ENCODE data around the gene MARCHF4.
"Not testable (repeated sequence)": the region's sequence is repeated elsewhere in the genome, so short reads cannot be mapped to it uniquely, and the experiment has no call there.

Gene MARCHF4

DNA sequence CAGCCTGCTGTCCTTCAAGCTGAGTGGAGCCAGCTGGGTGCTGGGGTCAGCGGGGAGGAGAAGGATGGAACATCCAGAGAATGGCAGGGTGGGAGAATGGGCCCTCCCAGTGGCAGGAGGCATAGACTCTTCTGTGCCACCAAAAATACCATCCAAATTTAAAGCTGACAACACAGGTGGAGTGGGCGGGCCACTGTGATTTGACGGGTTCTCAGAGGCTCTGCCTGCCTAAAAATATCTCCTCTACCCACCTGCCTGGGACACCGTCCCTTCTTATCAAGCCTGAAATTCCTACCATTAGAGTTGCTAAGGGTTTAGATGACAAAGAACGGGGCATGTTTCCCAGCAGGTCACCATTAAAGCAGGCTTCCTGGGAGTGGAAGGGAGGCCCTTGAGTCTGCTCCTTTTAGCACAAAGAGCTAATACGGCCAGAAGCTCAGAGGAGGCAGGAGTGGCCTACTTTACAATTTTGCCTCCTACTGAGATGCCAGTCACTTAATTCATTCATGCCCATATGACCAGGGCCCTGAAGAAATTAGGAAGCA lies 19.8 kb upstream of the MARCHF4 start:
- DNase-seq (ENCODE audit: low spot score), result no peak

DNA sequence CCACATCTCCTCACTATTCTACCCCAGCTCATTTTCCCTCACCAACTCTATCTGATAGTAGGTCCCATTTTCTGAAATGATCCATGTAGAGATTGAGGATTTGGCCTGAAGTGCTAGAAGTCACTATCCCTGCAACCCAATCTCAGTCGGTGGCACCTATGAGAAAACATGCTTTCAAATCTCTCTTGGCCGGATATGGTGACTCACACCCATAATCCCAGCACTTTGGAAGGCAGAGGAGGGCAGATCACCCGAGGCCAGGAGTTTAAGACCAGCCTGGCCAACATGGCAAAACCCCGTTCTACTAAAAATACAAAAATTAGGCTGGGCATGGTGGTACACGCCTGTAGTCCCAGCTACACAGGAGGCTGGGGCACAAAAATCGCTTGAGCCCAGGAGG lies 19.1 kb upstream of the MARCHF4 start:
- DNase-seq (ENCODE audit: low spot score), result no peak

DNA sequence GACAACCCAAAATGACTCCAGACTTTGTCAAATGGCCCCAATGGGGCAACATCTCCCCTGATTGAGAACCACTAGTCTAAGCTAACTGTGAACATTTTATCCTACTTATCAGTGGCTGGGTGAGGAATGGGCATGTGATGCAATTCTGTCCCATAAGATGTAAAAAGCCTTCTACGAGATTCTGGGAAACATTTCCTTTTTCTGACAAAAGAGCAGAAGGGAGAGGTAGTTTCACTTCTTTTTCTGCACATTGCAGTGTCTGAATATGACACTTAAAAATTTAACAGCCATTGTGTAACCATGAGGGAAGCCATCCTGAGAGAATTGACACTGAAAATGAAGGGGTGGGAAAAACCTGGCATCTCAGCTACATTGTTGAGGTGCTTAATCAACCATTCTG lies 17.3 kb upstream of the MARCHF4 start:
- no peak for DNase-seq (ENCODE audit: low spot score)

DNA sequence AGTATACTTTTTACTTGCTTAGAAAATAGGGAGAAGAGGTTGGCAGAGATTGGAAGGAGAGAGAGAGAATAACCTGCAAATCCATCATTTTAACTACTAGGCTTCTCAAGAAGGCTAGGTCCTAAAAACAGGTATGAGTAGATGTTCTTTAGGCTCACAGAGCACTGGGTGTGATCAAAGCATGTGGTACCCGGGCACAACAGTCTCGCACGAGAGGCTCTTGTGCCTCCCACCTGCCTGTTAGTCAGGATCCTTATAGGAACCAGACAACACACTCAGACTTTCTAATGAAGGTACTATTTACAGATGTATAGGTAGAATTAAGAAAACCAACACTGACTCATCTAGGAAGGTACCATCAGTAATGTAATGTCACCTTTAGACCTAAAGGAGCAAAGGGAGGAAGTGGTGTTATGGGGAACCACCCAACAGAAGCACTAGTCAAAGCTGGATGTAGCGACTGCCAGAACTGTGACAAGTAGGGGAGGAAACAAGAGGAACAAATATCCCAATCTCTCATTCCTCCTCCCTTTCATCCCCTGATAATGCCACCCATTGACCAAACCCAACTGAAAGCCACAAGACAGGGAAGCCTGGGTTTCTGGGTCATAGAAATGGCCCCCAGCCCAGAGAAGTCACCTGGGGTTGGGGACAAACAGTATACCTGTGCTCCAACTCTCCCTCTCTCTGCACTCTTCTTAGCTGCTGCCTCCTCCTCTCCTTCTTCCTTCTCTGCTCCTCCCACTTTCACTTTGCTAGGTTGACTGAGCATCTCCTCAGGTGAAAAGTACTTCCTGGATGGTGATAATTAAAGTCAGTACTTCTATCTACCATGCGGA lies 16.0 kb upstream of the MARCHF4 start:
- DNase-seq (ENCODE audit: low spot score), result no peak

DNA sequence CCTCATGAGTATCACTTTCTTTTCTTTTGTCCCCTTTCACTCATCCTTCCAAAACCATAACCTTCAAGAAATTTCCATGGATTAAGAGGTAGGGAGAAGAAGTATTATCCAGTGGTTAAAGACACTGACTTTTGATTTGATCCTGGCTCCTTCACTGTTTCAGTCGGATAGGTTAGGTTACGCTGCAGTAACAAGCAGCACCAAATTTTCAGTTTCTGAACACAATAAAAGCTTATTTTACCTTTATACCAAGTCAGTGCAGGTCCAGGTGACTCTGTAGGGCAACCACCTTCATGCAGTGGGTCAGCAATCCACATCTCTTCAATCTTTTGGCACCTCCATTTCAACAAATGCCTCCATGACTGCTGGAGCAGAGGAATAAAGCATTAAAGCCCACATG lies 15.0 kb upstream of the MARCHF4 start:
- no peak for DNase-seq (ENCODE audit: low spot score)

DNA sequence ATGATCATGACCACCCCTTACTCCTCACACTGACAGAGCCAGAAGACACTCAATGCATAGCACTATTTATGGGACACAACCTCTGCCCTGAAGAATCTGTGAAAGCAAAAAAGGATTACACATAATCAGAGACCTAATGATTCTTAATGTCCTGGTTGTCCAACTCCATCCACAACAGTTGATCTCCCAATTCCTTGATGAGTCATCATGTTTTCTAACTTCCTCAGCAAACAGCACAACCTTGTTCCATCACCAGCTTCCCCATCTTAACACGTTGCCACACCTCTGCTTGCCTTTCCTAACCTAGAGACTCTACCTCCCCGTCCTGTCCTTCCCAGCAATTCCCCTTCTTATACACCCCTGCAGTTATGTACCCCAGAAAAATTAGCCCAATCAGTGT lies 13.2 kb upstream of the MARCHF4 start:
- no peak for DNase-seq (ENCODE audit: low spot score)

DNA sequence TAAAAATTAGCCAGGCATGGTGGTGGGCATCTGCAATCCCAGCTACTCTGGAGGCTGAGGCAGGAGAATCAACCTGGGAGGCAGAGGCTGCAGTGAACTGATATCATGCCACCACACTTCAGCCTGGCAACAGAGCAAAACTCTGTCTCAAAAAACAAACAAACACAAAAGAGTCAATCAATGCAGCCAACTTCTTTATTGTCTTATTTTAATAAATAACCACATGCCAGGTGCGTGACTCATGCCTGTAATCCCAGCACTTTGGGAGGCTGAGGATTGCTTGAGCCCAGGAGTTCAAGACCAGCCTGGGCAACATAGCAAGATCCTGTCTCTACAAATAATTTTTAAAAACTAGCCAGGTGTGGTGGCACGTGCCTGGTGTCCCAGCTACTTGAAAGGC lies 12.1 kb upstream of the MARCHF4 start:
- DNase-seq (ENCODE audit: low spot score), result not testable (repeated sequence)

DNA sequence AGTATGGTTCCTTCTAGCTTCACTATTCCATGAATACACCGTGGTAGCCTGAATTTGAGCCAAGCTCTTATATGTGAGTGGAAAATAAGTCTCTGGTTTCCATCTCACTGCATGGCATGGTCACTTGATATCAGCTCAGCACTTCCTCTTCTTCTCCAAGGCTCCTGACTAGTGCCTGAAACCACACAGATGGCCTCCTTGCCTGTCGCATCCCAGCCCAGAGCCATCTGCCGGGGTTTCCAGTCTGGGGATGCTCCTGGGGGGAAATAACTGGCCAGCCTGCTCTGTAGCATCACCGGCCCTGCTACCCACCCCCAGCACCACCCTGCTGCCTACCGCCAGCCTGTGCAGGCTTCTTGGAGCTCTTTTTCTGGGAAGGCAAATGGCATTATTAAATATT lies 7.7 kb upstream of the MARCHF4 start:
- no peak for DNase-seq (ENCODE audit: low spot score)

DNA sequence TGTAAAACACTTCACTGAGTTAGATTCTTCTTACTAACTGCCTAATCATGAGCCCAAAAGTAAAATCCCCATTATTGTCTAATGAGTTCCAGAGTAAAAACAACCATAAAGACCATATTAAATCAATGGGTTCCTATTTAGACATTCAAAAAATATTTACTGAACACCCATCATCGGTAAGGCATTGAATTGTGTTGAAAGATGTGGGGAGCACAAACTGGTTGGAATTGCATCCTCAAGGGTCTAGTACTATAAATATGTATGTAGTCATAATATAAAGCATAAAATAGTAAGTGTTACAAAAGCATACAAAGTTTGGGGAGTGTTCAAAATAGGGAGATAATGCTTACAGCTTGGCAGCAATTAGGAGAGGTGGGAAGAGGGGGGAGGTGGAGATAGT lies 3.0 kb upstream of the MARCHF4 start:
- no peak for DNase-seq (ENCODE audit: low spot score)

DNA sequence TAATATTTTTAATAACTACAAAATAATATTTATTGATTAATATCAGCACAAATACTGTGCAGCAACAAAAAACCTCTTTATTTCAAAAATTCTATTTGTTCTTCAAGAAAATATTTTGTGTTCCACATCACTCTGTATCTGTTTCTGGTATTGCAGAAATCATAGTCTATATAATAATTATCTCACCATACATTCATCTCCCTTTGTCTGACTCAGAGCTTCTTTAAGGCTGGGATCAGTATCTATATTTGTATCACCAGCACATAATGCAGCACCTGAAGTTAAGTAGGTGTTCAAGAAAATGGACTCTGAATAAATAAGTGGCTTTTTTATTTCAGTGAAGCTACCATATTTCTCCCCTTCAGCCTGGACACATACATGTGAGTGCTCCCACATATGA lies 1.6 kb upstream of the MARCHF4 start:
- DNase-seq (ENCODE audit: low spot score), result no peak

DNA sequence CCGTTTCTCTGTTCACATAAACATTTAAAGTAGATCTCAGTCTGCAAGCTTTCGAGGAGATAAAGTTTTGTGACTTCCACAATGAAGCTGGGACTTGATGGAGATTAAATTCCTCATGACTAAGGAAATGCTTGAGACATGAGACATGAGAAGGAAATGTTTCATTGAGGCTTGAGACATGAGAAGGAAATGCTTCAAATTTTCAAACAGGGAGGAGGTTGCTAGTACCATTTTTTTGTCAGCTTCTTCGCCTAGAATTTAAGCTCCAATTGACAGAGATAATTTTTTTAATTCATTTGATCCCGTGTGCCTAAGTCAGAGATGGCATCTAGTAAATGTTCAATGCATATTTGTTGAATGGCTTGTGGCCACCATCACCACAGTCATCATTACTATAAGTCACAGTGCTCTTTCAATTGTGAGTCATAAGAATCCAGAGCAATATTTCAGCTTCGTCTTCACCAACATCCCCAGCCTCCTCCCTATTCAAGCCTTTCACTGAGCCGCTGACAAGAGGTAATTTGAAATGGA lies 543 bp upstream of the MARCHF4 start:
- peak; percentile 57 for DNase-seq (ENCODE audit: low spot score)

DNA sequence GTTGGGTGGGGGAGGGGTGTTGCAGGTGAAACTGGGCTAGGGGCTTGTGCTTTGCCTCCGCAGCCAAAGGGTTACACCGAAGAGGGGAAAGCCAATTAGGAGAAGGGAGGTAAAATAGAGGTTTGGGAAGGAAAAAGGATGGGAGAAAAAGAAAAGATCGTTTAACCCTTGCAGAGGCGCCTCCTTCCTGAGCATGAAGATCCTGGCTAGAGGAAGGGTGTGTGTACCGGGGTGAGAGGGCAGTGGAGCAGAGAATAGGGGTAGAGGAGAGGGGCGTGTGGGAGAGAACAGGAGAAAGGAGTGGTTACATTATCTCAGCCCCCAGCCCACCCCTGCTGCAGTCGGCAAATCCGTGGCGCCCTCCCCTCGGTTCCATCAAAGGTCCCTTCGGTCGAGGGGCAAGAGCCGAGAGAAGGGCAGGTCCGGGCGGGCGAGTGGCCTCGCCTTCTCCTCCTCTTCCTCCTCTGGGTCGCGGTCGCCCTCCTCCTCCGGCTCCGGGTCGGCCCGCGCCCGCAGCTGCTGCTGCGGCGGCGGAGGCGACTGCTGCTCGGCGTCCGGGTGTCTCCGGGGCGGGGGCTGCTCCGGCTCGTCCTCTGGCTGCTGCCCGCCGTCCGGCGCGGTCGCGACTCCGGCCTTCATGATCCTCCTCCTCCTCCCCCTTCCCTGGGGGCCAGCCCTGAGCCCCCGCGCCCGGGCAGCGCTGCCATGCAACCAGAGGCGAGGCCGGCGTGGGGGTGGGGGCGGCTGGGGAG lies 1.1 kb downstream of the MARCHF4 start:
- DNase-seq (ENCODE audit: low spot score), result peak; percentile 61

DNA sequence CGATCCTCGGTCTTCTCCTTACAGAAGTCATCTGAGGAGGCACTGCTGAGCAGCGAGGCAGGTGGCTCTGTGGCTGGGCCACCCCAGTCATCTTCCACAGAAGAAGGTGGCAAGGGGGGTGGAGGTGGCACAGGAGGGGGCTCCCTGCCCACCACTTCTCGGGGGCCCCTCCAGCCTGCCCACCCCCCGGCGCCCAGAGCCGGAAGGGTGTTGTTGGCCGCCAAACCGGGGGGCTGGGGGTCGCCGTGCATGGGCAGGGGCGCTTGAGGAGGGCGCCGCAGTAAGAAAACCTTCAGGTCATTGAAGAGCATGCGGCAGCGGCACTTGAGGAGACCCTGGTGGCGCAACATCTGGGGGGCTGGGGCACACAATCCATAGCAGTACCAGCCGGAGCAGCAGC lies 2.5 kb downstream of the MARCHF4 start:
- no peak for DNase-seq (ENCODE audit: low spot score)

DNA sequence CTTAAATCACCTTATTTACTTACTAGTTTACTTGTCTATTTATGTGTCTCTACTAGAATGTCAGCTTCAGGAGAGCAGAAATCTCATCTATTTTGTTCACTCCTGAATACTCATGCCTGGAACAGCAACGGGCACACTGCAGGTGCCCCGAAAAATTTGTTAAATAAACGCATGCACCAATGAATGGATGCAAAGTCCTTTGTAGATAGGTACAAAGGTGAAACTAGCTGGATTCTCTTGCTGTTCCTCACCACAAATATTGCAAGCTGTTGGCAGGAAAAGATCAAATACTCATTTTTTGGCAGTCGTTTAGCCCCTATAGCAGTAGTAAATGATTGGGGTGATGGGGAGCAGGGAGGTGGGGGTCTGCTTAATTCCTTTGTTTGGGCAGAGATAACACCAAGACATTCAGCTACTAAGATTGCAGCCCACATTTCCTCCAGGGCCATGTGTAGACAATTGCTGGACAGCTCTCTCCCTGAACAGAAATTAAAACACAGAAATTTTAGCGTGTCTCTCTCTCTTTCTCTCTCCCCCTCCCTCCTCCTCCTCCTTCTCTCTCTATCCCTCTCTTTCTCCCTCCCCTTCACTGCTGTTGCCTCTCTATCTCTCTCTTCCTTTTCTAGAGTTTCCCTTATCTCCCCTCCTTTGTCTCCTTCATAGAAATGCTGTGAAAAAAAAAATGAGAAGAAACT lies 5.4 kb downstream of the MARCHF4 start:
- DNase-seq (ENCODE audit: low spot score), result no peak

DNA sequence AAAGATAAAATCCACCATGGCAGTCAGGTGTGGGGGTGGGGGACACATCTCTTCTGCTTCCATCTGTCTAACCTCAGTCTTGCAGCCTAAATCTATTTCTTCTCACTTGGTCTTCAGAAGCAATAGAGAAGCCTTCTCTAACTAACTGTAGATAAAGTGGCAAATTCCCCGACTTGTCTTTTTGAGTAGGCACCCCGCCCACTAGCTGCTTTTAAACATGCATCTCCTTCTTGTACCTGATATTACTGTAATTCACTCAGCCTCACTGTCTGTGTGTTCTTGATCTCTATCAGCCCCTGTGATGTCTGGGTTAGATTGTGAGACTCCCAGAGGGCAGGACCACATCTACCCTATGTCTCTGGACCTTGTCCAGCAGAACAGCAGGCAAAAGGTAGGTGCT lies 6.8 kb downstream of the MARCHF4 start:
- no peak for DNase-seq (ENCODE audit: low spot score)

DNA sequence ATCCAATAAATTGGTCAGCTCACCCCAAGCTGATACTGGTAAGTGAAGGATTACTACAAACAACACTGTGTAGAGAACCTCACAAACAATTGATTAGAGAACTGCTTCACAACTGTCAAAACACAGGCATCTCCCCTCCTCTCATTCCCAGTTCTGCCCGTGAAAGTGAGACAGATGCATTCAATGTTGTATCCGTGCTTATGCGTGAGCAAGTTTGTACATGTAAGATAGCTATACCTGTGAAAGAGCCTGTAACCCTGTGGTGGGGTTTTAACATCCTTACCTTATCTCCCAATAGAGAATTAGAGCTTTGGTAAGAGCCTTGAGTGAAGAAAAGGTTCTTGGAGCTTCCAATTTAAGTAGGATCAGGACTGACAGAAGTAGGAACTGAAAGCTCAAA lies 9.1 kb downstream of the MARCHF4 start:
- no peak for DNase-seq (ENCODE audit: low spot score)

DNA sequence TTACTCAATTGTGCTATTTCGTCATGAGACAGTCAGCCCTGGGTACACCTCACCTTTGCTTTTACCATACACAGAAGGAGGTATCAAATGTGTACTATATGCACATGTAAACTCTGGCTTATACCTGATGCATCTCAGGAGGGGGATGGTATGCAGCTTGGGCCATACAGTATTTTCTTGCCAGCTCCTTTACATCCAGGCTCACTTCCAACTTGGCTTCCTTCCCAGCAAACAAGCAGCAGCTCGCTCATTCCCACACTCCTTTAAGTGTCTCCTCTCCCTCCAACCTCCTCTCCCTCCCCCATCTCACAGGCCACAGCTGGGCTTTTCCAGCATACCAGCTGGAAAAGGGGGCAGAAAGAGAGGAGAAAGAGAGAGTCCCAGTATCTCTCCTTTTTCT lies 9.6 kb downstream of the MARCHF4 start:
- DNase-seq (ENCODE audit: low spot score), result no peak

DNA sequence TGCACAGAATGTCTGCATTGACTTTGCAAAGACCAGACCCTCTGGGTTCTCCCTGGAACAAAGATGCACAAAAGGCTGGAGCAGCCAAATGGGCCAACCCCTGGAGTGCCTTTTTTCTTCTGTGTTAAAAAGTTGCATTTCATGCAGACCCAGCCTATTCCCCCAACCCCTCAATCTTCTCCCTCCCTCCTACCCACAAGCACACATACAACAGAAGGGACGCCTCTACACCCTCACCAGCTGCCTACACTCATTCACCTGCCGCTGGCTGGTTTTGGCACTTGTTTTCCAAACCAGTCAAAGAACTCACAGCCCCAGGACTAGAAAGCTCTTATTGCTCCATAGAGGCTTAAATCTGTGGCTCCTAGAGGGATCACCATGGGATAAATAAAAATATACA lies 16.6 kb downstream of the MARCHF4 start:
- no peak for DNase-seq (ENCODE audit: low spot score)

DNA sequence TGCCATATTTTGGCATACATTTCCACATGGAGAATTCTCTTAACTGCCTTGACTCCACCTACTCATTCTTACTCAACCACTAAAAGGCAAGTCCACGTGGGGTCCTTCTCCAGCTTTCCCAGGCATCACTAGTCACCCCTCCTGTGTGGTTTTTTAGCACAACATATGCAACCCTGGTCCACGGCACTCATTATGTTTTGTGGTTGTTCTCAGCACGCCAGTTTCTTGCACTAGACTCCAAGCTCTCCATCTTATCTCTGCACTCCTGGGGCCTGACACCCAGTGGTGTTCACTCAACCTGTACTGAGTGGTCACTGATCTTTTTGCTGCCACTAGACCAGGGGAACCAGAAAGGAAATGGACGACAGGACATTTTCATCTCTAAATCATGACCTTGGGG lies 18.0 kb downstream of the MARCHF4 start:
- DNase-seq (ENCODE audit: low spot score), result no peak

DNA sequence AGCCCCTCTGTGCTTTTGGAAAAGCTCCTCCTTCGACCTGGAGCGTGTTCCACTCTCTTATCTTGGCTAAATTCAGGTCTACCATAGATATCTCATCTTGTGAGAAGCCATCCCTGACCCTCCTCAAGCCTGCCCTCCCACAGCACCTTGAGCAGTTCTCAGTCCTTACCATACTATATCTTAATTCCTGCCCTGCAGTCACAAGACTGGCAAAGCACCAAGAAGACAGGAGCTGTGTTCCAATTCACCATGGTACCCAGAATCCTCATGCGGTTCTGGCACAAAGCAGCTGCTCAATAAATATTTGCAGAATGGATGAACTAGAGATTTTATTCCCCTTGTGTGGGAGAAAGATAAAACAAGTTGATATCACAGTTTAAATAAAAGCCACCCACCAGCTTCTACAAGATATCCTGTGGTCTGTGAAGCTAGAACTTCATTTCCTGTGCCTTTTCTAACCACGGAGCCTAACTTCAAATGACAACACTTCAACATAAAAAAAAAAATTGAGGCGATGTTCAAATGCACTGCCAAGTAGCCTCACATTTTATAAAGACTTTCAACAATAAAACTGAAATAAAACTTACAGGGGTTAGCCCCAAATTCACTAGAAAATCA lies 19.5 kb downstream of the MARCHF4 start:
- DNase-seq (ENCODE audit: low spot score), result no peak

DNA sequence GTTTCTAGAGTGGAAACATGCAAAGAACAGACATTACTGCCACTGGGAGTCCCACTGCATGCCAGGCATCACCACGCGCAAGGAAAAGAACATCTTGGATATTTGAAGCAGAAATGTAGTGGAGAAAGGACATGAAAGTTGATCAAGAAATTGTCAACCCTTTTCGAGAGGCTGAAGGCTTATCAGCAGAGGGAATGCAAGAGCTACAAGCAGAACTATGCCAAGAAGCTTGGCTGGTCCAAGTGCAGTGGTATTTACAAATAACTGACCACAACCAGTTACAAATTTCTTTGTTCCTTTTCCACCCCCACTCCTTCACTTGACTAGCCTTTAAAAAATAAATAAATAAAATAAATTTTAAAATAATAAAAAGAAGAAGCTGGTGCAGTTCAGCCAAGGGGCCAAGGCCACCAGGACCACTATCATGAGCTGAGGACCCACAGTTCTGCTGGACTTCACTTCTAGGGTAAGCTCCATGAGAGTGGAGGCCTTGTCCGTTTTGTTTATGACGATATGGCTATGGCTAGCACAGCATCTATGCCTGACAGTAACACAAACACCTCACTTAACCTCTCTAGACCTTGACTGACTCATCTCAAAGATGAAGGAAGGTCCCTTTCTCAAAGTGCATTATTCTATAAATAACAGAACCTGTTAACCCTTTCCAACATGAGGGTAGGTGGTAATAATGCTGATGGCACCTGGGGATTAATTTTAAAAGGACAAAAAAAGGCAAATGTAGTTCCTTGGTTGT lies 20.9 kb downstream of the MARCHF4 start:
- DNase-seq (ENCODE audit: low spot score), result no peak

All from AG08396 (cell line).